T-helper 1 cell treated with Interleukin-12 subunit alpha and Interleukin-12 subunit beta and Interleukin-4 antibody, amounts not matched to agents 30 μg/mL and 1 μg/mL, for 36 hours (primary cell): ENCODE measurements around the gene ZNF83.
"Not testable (repeated sequence)": the region's sequence is repeated elsewhere in the genome, so short reads cannot be mapped to it uniquely, and the experiment has no call there.

ENCODE experiments used
- H3K27ac Mint-ChIP-seq: one replicate; pipeline ENCODE4 v1.8.0; 2021; ENCODE audit warnings: mild to moderate bottlenecking, mixed read lengths
- H3K27me3 Mint-ChIP-seq: one replicate; pipeline ENCODE4 v1.8.0; 2021; ENCODE audit warnings: low read depth, mixed read lengths
- H3K36me3 Mint-ChIP-seq: one replicate; pipeline ENCODE4 v1.8.0; 2021; ENCODE audit warnings: low read depth, mixed read lengths
- H3K4me1 Mint-ChIP-seq: one replicate; pipeline ENCODE4 v1.8.0; 2021; ENCODE audit warnings: low read depth, mixed read lengths
- H3K4me3 Mint-ChIP-seq: one replicate; pipeline ENCODE4 v1.8.0; 2021; ENCODE audit warnings: mild to moderate bottlenecking, moderate library complexity, mixed read lengths
- H3K9me3 Mint-ChIP-seq: one replicate; pipeline ENCODE4 v1.8.0; 2021; ENCODE audit warnings: mixed read lengths

Gene ZNF83

DNA sequence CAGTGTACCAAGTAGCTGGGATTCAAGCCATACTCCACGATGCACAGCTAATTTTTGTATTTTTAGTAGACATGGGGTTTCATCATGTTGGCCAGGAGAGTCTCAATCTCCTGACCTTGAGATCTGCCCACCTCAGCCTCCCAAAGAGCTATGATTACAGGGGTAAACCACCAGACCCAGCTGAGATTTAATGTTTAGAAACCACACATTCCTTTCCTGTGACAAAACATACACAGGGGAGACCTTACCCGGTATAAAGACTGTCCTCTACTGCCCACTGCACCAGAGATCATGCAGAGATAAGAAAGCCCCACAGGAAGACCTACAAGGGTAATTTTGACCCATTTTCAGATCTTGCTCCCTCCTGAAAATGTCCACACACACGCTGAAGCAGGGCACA lies 22.8 kb upstream of the ZNF83 start:
- peaks cover 74% of the 10 kb centered on the region for H3K36me3 Mint-ChIP-seq
- H3K27me3 Mint-ChIP-seq = no peaks in the 10 kb centered on the region
- H3K9me3 Mint-ChIP-seq = peaks cover 58% of the 10 kb centered on the region
- H3K4me3 Mint-ChIP-seq = no peak overlapping the region
- no peaks in the 10 kb centered on the region for H3K4me1 Mint-ChIP-seq
- no peak overlapping the region for H3K27ac Mint-ChIP-seq

DNA sequence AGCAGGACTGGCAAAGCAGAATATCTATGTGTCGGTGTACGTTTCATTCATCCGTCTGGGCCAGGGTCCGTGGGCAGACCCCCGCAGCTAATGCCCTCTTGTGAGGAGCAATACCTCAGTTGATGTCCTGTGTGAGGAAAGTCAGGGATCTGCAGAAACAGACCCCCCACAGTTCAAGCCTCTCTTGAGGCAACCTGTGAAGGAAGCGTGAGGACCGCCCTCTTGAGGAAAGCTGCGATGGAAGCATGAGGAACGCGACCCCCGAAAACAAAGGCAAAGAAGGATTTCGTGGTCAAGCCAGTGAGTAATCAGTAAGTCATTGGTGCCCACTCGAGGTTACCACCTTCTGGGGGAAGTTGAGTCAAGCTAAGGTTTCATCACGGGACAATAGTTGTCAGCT lies 20.9 kb upstream of the ZNF83 start:
- H3K4me1 Mint-ChIP-seq = no peaks in the 10 kb centered on the region
- H3K9me3 Mint-ChIP-seq = peaks cover 61% of the 10 kb centered on the region
- peaks cover 81% of the 10 kb centered on the region for H3K36me3 Mint-ChIP-seq
- H3K4me3 Mint-ChIP-seq = no peak overlapping the region
- no peak overlapping the region for H3K27ac Mint-ChIP-seq
- H3K27me3 Mint-ChIP-seq = no peaks in the 10 kb centered on the region

DNA sequence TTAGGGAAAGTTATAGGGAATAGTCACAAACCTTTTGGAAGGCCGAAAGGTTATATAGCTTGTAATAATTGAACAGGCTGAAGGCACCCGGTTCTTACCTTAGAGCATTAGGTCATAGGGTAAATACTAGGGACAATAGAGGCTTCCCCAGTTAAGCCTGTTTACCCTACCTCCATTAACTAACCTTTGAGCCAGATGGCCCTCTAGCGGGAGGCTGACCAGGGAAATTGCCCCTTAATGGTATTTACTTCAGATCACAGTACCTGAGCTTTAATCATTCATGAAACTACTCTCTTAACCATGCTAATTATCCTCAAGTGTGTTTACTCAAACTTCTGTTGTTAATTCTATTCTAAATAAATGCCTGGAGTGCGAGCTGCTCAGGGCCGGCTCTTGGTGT lies 20.4 kb upstream of the ZNF83 start:
- peaks cover 65% of the 10 kb centered on the region for H3K9me3 Mint-ChIP-seq
- peaks cover 85% of the 10 kb centered on the region for H3K36me3 Mint-ChIP-seq
- no peaks in the 10 kb centered on the region for H3K27me3 Mint-ChIP-seq
- H3K4me3 Mint-ChIP-seq = no peak overlapping the region
- no peak overlapping the region for H3K27ac Mint-ChIP-seq
- H3K4me1 Mint-ChIP-seq = no peaks in the 10 kb centered on the region

DNA sequence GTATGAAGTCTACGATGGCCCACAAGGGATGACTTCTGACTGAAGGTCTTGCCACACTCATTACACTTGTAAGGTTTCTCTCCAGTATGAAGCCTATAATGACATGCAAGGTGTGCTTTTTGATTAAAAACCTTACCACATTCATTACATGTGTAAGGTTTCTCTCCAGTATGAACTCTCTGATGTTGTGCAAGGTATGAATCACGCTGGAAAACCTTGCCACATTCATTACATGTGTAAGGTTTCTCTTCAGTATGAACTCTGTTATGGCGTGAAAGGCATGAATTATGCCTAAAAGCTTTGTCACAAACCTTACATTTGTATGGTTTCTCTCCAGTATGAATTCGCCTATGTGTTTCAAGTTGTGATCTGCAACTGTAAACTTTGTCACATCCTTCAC lies 15.0 kb upstream of the ZNF83 start:
- peaks cover 83% of the 10 kb centered on the region for H3K36me3 Mint-ChIP-seq
- H3K27me3 Mint-ChIP-seq = no peaks in the 10 kb centered on the region
- H3K27ac Mint-ChIP-seq = no peak overlapping the region
- peaks cover 74% of the 10 kb centered on the region for H3K9me3 Mint-ChIP-seq
- no peak overlapping the region for H3K4me3 Mint-ChIP-seq
- H3K4me1 Mint-ChIP-seq = no peaks in the 10 kb centered on the region

DNA sequence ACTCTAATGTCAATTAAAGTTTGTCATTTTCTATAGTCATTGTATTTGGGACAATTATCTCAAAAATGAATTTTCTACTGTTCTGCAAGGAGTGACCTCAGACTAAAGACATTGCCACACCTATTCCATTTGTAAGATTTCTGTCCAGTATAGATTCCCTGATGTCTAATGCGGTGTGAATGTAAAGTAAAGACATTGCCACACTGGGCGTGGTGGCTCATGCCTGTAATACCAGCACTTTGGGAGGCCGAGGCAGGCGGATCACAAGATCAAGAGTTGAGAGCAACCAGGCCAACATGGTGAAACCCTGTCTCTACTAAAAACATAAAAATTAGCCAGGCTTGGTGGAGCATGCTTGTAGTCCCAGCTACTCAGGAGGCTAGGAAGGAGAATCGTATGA lies 13.8 kb upstream of the ZNF83 start:
- Mint-ChIP-seq H3K9me3 (peaks cover 77% of the 10 kb centered on the region), H3K27ac (no peak overlapping the region), H3K4me1 (no peaks in the 10 kb centered on the region), H3K36me3 (peaks cover 85% of the 10 kb centered on the region), H3K4me3 (no peak overlapping the region), H3K27me3 (no peaks in the 10 kb centered on the region)

DNA sequence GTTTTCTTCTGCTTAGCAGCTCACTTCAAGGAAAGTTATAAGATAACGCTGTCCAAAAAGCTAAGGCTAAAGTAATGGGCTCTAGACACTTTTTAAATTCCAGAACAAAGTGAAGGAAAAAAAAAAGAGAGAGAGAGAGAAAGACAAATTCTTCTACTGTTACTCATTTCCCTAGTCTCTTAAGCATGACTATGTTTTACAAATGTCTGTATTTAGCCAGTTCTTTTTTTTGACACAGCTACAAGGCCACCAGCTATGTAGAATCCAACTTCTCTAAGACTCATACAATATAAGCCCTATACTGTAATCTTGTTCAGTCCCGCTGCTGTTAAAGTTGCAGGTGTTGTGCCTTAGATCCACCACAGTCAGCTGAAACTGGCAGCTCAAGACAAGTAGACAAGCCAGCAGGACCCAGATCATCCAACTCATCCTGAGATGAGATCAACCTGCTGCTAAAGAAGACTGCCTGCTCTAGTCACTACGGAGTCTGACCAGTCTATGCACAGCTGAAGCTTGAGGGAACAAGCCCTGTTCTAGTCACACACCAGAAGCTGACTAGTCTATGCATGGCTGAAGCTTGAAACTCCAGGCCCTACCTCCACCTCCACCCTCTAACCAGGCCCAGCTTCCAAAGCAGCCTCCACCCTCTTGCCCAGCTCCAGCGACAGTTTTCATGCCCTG lies 10.3 kb upstream of the ZNF83 start:
- Mint-ChIP-seq H3K4me1 (no peaks in the 10 kb centered on the region), H3K27ac (no peak overlapping the region), H3K27me3 (no peaks in the 10 kb centered on the region), H3K9me3 (peaks cover 76% of the 10 kb centered on the region), H3K36me3 (peaks cover 67% of the 10 kb centered on the region), H3K4me3 (no peak overlapping the region)

DNA sequence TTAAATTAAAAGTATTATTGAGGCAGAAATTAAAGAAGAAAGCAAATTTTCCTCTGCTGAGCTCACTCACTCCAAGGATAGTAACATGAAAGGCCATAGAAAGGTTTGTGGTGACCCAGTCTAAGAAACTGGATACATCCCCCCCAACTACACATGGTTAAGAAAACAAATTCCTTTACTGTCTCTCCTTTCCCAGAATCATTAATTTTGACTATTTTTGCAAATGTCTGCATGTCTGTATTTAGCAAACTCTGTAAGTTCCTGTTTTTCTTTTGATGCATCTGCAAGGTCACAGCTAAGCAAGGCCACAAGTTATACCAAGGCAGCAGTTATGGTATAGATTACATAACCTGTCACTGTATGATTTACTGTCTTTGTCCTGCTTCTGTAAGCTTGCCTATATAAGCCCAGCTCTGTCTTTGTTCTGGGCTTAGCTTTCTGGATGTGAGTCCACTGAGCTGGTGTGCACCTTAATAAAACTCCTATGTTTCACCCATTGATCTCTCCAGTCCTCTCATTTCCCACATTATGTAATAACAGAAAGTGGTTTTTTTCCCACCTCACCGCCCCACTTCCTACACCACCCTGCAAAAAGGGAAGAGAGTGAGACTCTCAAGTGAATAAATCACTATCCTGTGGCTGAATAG lies 8.5 kb upstream of the ZNF83 start:
- H3K27me3 Mint-ChIP-seq = no peaks in the 10 kb centered on the region
- H3K4me3 Mint-ChIP-seq = no peak overlapping the region
- no peak overlapping the region for H3K27ac Mint-ChIP-seq
- H3K4me1 Mint-ChIP-seq = no peaks in the 10 kb centered on the region
- peaks cover 63% of the 10 kb centered on the region for H3K9me3 Mint-ChIP-seq
- peaks cover 53% of the 10 kb centered on the region for H3K36me3 Mint-ChIP-seq

DNA sequence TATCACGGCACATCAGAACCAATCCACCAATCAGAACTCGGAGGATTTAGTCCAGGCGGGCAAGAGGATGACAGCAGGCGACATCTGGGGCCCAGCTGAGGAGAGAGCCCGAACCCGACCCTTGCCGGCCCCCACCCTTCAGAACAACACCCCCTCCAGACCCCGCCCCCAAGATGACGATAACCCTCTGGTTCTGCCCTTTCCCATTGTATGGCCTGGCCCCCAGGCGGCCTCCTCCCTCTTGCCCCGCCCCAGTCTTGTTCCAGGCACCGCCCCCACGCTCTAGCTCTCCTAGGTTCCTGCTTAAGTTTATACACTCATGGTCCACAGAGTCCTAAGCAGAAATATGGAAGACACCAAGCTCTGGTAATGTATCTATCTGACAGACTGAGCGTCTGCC lies 2.8 kb upstream of the ZNF83 start:
- H3K27ac Mint-ChIP-seq = no peak overlapping the region
- H3K4me3 Mint-ChIP-seq = no peak overlapping the region
- peaks cover 7% of the 10 kb centered on the region for H3K4me1 Mint-ChIP-seq
- no peaks in the 10 kb centered on the region for H3K27me3 Mint-ChIP-seq
- H3K9me3 Mint-ChIP-seq = peaks cover 39% of the 10 kb centered on the region
- peaks cover 34% of the 10 kb centered on the region for H3K36me3 Mint-ChIP-seq

DNA sequence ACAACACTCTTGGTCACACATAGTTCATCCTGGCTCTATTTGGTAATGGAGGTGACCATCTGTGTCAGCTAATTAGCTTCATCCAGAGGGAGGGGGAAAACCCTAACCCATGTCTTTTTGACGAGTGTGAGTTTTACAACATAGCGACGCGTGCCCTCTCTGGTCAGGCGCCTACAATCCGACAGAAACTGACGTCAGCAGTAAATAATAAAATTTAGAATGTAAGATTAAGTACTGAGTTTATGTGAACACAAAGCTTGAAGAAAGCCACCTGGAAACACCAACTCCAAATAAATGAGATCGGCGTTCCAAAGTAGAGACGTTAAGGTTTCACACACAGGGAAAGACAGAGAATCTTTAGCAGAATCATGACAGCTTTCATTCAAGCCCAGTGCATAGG lies 1.8 kb upstream of the ZNF83 start:
- H3K4me1 Mint-ChIP-seq = peaks cover 7% of the 10 kb centered on the region
- H3K27ac Mint-ChIP-seq = no peak overlapping the region
- H3K27me3 Mint-ChIP-seq = no peaks in the 10 kb centered on the region
- peaks cover 34% of the 10 kb centered on the region for H3K36me3 Mint-ChIP-seq
- peaks cover 34% of the 10 kb centered on the region for H3K9me3 Mint-ChIP-seq
- H3K4me3 Mint-ChIP-seq = no peak overlapping the region

DNA sequence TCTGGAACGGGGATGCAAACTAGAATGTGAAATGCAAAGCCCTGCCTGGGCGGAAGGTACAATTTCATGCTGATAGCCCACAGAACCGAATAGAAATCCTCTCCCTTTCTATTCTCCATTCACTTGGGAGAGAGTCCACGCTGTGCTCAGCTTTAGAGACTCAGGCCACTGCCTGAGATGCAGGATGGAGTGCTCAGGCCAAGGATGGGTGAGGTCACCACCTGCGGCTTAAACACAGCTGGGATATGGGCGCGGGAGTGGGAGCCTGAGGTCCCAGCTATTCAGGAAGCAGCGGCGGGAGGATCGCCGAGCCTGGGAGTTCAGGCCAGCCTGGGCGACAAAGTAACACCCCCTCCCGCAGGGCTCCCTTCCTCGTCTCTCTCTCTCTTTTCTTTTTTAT lies 446 bp upstream of the ZNF83 start:
- Mint-ChIP-seq H3K4me3 (peak overlapping the region; percentile 92), H3K9me3 (peaks cover 29% of the 10 kb centered on the region), H3K4me1 (peaks cover 7% of the 10 kb centered on the region), H3K36me3 (peaks cover 33% of the 10 kb centered on the region), H3K27me3 (no peaks in the 10 kb centered on the region), H3K27ac (no peak overlapping the region)

DNA sequence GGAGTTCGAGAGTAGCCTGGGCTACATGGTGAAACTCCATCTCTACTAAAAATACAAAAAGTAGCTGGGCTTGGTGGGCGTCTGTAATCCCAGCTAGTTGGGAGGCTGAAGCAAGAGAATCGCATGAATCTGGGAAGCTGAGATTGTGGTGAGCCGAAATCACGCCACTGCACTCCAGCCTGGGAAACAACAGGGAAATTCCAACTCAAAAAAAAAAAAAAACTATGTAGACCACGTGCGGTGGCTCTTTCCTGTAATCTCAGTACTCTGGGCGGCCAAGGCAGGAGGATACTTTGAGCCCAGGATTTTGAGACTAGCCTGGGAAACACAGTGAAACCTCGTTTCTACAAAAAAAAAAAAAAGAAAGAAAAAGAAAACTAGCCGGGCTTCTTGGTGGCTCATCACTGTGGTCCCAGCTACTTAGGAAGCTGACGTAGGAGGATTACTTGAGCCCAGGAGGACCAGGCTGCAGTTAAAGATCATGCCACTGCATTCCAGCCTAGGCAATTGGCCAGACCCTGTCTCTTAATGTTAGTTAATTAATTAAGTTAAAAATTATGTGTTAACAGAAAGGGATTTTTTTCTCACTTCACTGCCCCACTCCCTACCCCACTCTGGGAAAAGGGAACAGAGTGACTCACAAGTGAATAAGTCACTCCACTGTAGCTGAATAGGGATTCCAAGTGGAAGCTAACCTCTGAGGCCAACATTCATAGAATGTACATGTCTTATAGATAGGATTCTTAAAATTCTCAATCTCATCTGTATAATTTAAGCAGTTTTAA lies 2.2 kb downstream of the ZNF83 start:
- Mint-ChIP-seq H3K4me1 (peaks cover 9% of the 10 kb centered on the region), H3K27ac (no peak overlapping the region), H3K4me3 (no peak overlapping the region), H3K9me3 (peaks cover 34% of the 10 kb centered on the region), H3K36me3 (peaks cover 47% of the 10 kb centered on the region), H3K27me3 (no peaks in the 10 kb centered on the region)

DNA sequence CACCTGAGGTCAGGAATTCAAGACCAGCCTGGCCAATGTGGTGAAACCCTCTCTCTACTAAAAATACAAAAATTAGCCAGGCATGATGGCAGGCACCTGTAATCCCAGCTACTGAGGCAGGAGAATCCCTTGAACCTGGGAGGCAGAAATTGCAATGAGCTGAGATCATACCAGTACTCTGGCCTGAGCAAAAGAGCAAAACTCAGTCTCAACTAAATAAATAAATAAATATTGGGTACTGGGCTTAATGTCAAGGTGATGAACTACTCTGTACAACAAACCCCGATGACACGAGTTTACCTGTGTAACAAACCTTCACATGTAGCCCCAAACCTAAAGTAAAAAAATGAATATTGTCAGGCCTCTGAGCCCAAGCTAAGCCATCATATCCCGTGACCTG lies 10.7 kb downstream of the ZNF83 start:
- H3K27me3 Mint-ChIP-seq, H3K27ac Mint-ChIP-seq, H3K4me3 Mint-ChIP-seq, H3K4me1 Mint-ChIP-seq: not testable (repeated sequence)
- Mint-ChIP-seq H3K36me3 (peaks cover 46% of the 10 kb centered on the region), H3K9me3 (peaks cover 40% of the 10 kb centered on the region)

DNA sequence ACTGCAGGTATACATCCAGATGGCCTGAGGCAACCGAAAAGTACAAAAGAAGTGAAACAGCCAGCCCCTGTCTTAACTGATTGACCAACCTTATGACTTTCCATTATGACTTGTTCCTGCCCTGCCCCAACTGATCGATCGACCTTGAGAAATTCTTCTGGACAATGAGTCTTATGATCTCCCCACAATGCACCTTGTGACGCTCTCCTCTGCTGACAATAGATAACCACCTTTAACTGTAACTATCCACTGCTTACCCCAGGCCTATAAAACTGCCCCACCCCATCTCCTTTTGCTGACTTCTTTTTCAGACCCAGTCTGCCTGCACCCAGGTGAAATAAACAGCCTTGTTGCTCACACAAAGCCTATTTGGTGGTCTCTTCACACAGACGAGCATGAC lies 11.2 kb downstream of the ZNF83 start:
- Mint-ChIP-seq H3K27ac (no peak overlapping the region), H3K9me3 (peaks cover 40% of the 10 kb centered on the region), H3K4me3 (no peak overlapping the region), H3K4me1 (no peaks in the 10 kb centered on the region), H3K27me3 (no peaks in the 10 kb centered on the region), H3K36me3 (peaks cover 45% of the 10 kb centered on the region)

DNA sequence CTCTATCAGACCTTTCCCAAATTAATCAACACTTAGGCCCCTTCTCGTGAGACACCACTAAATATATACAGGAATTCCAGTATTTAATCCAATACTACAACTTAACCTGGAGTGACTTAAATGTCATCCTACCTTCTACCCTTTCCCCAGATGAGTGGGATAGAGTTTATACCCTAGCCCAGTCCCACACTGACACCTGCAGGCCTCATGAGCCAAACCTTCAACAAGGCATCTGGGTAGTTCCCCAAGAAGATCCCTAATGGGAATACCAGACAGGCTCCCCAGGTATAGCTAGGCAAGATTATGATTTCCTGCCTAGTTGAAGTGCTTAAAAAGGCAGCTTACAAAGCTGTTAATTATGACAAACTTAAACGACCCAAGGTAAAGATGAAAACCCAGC lies 15.9 kb downstream of the ZNF83 start:
- H3K27ac Mint-ChIP-seq = no peak overlapping the region
- peaks cover 35% of the 10 kb centered on the region for H3K9me3 Mint-ChIP-seq
- no peaks in the 10 kb centered on the region for H3K27me3 Mint-ChIP-seq
- peaks cover 45% of the 10 kb centered on the region for H3K36me3 Mint-ChIP-seq
- peaks cover 6% of the 10 kb centered on the region for H3K4me1 Mint-ChIP-seq
- no peak overlapping the region for H3K4me3 Mint-ChIP-seq

DNA sequence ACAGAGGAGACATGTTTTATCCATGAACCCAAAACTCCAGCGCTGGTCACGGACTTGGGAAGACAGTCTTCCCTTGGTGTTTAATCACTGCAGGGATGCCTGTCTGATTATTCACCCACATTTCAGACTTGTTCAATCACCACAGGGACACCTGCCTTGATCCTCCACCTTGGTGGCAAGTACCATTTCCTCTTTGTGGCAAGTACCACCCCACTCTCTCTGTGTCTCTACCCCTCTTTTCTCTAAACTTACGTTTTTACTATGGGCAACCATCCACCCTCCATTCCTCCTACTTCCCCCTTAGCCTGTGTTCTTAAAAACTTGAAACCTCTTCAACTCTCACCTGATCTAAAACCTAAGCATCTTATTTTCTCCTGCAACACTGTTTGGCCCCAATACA lies 16.8 kb downstream of the ZNF83 start:
- peaks cover 54% of the 10 kb centered on the region for H3K36me3 Mint-ChIP-seq
- H3K27ac Mint-ChIP-seq = no peak overlapping the region
- H3K4me3 Mint-ChIP-seq = no peak overlapping the region
- no peaks in the 10 kb centered on the region for H3K27me3 Mint-ChIP-seq
- peaks cover 44% of the 10 kb centered on the region for H3K9me3 Mint-ChIP-seq
- H3K4me1 Mint-ChIP-seq = peaks cover 6% of the 10 kb centered on the region
